ENCODE results near the gene SPIRE2.
"Not testable (repeated sequence)": the region's sequence is repeated elsewhere in the genome, so short reads cannot be mapped to it uniquely, and the experiment has no call there.

The SPIRE2 gene

GRCh38 chr16:89867918-89868317 is 39.6 kb downstream of the SPIRE2 start:
- no peak for DNase-seq

DNA sequence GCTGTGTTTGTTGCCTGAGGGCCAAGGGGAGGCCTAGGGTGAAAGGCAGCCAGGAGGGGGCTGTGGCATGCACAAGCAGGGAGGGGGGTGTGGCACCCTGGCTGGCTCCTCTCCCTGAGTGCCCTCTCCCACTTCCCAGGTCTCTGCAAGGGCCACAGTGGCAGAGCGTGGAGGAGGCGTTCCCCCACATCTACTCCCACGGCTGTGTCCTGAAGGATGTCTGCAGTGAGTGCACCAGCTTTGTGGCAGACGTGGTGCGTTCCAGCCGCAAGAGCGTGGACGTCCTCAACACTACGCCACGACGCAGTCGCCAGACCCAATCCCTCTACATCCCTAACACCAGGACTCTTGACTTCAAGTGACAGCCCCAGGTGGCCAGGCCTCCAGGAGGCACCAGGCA is 41.6 kb downstream of the SPIRE2 start:
- DNase-seq = no peak

DNA sequence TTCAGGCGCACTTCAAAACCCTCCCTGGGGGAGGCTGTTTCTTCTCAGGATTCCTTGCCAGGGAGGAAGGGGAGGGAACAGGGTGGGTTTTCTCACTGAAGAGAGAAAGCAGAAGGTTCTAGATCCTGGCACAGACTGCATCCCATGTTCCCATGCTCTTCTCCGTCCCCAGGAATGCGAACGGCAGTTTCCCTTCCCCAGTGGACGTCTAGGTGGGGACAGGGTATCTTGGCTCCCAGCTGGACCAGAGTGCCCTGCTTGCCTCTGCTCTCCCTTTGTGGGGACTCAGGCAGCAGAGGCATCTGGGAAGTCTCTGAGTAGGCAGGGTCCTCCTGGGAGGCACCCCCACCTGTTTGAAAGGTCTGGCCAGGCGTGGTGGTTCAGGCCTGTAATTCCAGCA is 42.2 kb downstream of the SPIRE2 start:
- no peak for DNase-seq

- no peak for DNase-seq
These were observed 43.6 kb downstream of the SPIRE2 start for GRCh38 chr16:89871895-89872294.

- DNase-seq = peak; percentile 86
These were observed 45.1 kb downstream of the SPIRE2 start, which contains the start of gene TCF25 for GRCh38 chr16:89873109-89873971. TSS of gene TCF25 (plus strand) at chr16:89873592. CDS start at chr16:89873668, 76 bp downstream.

- peak; percentile 85 for DNase-seq
These were observed 45.9 kb downstream of the SPIRE2 start for GRCh38 chr16:89873972-89874689.

DNA sequence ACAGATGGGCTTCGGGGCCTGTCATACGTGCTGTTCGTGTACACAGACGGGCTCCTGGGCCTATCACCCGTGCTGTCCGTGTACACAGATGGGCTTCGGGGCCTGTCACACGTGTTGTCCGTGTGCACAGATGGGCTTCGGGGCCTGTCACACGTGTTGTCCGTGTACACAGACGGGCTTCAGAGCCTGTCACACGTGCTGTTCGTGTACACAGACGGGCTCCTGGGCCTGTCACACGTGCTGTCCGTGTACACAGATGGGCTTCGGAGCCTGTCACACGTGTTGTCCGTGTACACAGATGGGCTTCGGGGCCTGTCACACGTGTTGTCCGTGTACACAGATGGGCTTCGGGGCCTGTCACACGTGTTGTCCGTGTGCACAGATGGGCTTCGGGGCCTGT is 50.8 kb downstream of the SPIRE2 start:
- not testable (repeated sequence) for DNase-seq

GRCh38 chr16:89880477-89881367 is 52.4 kb downstream of the SPIRE2 start:
- DNase-seq = no peak

DNA sequence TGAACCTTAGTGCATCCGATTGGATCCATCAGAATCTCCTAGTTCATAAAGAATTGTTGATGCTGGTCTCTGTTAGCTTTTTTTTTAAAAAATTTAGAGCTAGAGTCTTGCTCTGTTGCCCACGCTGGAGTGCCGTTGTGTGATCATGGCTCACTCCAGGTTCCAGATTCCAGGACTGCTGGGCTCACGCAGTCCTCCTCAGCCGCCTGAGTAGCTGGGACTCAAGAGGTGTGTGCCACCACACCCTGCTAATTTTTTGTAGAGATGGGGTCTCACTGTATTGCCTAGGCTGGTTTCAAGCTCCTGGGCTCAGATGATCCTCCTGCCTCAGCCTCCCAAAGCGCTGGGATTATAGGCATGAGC is 53.1 kb downstream of the SPIRE2 start:
- no peak for DNase-seq

GRCh38 chr16:89883346-89884040 is 55.2 kb downstream of the SPIRE2 start:
- no peak for DNase-seq

DNA sequence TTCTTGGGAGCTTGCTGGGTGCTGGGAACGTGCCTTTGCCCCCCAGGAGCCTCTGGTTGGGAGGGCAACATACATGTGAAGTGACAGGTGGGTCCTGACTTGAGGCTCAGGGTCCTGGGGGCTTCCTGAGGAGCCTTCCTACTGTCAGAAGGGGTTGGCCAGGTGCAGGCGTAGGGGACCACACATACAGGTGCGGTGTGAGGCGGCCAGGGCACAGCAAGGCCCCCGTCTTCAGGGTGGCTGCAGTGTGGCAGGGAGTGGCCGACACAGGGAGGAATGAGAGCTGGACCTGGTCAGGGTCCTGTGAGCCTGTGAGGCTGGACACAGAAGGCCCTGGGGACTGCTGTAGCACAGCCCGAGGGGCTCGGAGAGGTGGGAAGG is 55.8 kb downstream of the SPIRE2 start:
- DNase-seq = no peak

DNA sequence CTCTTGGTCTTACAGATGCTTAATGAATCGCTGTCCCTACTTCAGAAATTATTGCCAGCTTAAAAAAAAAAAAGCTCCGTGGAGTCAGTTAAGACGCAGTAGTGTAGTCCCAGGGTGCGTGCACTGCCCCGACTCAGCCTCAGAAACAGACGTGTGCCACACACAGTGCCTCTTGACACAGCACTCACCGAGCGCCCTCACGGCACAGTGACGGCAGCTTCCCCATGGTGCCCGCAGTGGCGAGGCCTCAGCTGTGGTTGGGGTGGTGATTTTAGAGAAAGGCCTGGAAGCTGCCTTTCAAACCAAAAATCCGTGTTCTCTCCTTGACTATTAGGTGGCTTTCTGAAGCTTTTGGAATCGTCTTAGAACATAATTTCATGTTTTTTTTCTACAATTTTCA is 59.0 kb downstream of the SPIRE2 start:
- DNase-seq = no peak

DNA sequence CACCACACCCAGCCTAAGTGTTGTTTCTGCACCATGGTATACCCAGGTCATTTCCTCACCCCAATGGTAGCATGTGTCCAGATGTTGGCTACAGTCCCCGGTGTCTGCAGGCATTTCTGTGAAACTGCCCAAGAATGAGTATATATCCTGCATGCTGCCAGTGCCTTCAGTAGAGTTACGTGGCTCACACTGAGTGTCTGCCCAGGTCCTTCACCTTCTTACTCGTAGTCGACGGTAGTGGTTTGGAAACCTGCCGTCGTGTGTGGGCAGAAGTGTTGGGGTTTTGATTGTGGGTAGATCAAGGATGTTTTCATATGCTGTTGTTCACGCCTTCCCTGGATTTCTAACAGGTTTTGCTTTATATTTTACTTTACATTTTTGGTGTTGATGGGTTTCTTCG is 61.9 kb downstream of the SPIRE2 start:
- DNase-seq = no peak

DNA sequence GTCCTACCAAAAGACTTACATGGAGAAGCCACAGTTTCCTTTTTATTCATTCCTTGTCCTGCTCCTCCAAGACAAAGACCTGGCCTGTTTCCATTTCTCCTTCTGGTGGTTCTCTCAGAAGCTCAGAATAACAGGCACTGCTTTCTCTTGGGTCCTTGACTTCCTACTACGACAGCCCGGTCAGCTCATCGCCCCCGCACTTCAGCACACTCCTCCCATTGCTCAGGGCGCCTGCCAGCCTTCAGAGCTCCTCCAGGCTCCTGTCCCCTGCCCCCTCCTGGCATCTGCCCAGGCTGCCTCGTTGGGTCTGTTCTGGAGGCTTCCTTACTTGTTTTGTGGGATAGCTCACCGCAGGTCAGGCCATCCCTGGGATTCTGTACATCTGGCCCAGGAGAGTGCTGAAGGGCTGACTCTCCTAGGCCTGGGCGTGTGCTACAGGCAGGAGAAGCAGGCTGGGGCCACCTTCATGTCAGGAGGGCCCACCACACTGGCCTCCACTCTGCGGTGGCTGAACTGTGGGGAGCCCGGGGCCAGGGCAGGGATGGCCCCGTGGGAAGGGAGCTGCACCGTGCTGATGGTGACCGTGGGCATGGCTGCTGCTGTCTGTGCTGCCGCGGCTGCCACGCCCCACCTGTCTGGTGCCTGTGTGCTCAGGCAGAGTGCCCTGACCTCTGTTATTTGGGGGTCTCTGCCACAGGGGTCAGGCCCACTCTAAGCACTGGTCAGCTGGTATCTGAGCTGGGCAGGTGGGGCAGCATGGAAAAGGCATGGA is 62.8 kb downstream of the SPIRE2 start:
- DNase-seq = no peak

DNA sequence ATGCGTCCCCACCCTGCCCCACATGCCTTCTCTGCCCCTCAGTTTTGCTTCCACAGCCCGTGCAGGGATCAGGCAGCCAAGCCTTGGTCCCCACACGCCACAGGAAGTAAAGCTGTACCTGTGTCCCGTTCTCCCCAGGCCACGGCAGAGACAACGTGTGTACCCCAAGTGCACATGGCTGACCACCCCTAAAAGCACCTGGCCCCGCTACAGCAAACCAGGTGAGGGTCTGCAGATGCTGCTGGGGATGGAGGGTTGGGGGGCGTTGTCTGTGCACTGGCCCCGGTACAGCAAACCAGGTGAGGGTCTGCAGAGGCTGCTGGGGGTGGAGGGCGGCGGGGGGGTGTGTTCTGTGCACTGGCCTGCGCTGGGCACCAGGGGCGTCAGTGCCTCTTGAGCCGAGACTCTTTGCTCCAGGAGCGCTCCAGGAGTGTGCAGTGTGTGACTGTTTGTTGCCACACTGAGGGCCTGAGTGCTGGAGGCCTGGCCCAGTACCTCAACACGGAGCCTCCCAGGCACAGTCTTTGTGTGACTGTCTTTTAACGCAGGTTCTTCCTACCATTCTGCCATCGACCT is 63.9 kb downstream of the SPIRE2 start:
- no peak for DNase-seq

GRCh38 chr16:89892635-89893034 is 64.4 kb downstream of the SPIRE2 start:
- DNase-seq = no peak

GRCh38 chr16:89893642-89894548 is 65.6 kb downstream of the SPIRE2 start:
- no peak for DNase-seq

DNA sequence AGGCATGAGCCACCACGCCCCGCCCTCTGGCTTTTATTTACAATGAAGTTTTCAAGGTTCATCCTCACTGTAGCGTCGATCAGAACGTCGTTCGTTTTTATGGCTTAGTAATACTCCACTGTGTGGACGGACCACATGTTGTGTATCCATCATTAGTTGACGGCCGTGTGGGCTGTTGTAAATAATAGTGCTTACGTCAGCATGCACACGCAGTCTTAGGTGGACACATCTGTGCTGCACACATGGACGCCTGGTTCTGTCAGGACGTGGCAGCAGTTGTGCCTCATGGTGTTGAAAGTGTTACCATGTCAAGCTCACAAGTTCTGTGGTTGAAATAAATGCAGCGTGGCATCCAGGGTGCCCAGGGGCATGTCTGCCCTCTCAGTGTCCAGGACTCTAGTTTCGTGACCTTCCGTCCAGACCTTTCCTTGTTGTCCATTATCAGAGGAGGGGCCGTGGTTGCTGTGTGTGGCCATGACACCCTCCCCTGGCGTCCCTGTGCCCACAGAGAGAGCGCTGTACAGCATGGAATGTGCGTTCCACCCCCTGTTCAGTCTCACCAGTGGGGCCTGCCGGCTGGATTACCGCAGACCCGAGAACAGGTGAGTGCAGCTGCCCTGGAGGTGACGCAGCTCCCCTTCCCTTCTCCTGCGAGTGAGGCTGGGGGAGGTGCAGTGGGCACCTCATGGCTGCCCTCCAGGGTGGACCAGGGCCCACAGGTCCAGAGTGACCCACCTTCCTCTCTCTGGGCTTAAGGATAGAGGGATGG is 67.4 kb downstream of the SPIRE2 start:
- no peak for DNase-seq

- no peak for DNase-seq
These were observed 68.9 kb downstream of the SPIRE2 start for GRCh38 chr16:89897204-89897603.

Measured in COR-L47 (cell line).